Nephron progenitor cell (in vitro differentiated cells): ENCODE results near the gene ZDHHC11B.
"Not testable (repeated sequence)": the region's sequence is repeated elsewhere in the genome, so short reads cannot be mapped to it uniquely, and the experiment has no call there.

Source experiments
- DNase-seq: peaks from one replicate; pipeline ENCODE4 v3.0.0; 2021
- H3K27ac Mint-ChIP-seq: 2 replicates; pipeline ENCODE4 v1.8.0; 2021; ENCODE audit warnings: mild to moderate bottlenecking, moderate library complexity, mixed read lengths
- H3K27me3 Mint-ChIP-seq: 2 replicates; pipeline ENCODE4 v1.8.0; 2021; ENCODE audit warnings: mild to moderate bottlenecking, low read depth, mixed read lengths; ENCODE audit not compliant: poor library complexity
- H3K36me3 Mint-ChIP-seq: 2 replicates; pipeline ENCODE4 v1.8.0; 2021; ENCODE audit warnings: low read depth, mixed read lengths
- H3K4me1 Mint-ChIP-seq: 2 replicates; pipeline ENCODE4 v1.8.0; 2021; ENCODE audit warnings: mixed read lengths
- H3K4me3 Mint-ChIP-seq: 2 replicates; pipeline ENCODE4 v1.8.0; 2021; ENCODE audit warnings: mild to moderate bottlenecking, moderate library complexity, mixed read lengths
- H3K9me3 Mint-ChIP-seq: 2 replicates; pipeline ENCODE4 v1.8.0; 2021; ENCODE audit warnings: mild to moderate bottlenecking, moderate library complexity, mixed read lengths
- CTCF ChIP-seq: fragments of 200-600 bp; sonication (generic); IDR thresholded peaks from 2 replicates; pipeline ENCODE4 v1.5.0; 2021; ENCODE audit warnings: antibody characterized with exemption

ZDHHC11B gene

DNA sequence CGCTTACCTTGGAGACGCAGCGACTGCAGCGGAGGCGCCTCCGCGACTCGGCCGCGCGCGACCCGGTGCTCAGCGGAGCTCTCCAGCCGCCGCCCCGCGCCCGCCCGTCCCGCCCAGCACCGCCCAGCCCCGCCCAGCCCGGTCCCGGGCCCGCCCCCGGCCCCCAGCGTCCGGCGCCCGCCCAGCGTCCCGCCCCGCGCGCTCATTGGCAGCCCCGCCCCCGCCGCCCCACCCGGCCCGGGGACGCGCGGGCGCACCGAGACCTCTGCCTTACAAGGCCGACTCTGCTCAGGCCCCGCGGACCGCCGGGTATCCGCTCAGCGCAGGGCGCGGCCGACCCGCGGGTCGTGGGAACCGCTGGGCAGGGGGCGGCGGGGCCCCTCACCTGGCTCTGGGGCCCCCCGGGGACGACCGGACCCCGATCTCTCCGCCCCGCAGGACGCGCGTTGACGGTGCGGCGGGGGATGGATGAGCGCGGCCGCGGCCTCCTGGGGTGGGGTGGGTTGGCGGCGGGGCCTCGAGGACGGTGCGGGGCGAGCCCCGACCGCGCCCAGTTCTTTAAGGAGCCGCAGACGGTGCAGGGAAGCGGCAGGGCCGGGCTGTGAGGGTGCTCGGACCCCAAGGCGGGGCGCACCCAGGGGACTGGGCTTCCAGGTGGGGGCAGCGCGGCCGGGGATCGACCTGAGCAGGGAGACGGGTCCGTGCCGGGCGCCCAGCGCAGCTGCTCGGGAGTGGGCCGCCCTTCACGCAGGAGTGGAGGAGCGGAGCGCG, 91.1 kb downstream of the ZDHHC11B start, which contains the start of gene TPPP:
TSS of gene TPPP (minus strand) at position 82 of the 771 bp plus-strand sequence. CDS start 15,292 bp downstream, outside the sequence.
- not testable (repeated sequence) for H3K36me3 Mint-ChIP-seq, H3K4me1 Mint-ChIP-seq, H3K27ac Mint-ChIP-seq
- peak within 1 kb of the TSS; percentile 65 for H3K4me3 Mint-ChIP-seq
- peaks cover 13% of the 10 kb centered on the region for H3K9me3 Mint-ChIP-seq
- DNase-seq, result peak; percentile 90
- peaks cover 21% of the 10 kb centered on the region for H3K27me3 Mint-ChIP-seq

- not testable (repeated sequence) for H3K36me3 Mint-ChIP-seq, H3K4me1 Mint-ChIP-seq, H3K27ac Mint-ChIP-seq, H3K9me3 Mint-ChIP-seq, DNase-seq
- Mint-ChIP-seq H3K4me3 (peak overlapping the region; percentile 65), H3K27me3 (peaks cover 14% of the 10 kb centered on the region)
Measured at GRCh38 chr5:692529-693041, 91.9 kb downstream of the ZDHHC11B start.

DNA sequence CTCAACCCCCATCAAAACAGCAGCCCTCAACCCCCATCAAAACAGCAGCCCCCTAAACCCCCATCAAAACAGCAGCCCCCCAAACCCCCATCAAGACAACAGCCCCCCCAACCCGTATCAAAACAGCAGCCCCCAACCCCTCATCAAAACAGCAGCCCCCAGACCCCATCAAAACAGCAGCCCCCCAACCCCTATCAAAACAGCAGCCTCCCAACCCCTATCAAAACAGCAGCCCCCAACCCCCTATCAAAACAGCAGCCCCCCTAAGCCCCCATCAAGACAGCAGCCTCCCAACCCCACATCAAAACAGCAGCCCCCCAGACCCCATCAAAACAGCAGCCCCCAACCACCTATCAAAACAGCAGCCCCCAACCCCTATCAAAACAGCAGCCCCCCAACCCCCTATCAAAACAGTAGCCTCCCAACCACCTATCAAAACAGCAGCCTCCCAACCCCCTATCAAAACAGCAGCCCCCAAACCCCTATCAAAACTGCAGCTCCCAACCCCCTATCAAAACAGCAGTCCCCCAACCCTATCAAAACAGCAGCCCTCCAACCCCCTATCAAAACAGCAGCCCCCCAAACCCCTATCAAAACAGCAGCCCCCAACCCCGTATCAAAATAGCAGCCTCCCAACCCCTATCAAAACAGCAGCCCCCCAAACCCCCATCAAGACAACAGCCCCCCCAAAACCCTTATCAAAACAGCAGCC, 92.6 kb downstream of the ZDHHC11B start:
- Mint-ChIP-seq H3K4me1 (no peaks in the 10 kb centered on the region), H3K27ac (no peak overlapping the region), H3K9me3 (peaks cover 4% of the 10 kb centered on the region), H3K4me3 (peak overlapping the region; percentile 65), H3K27me3 (peaks cover 10% of the 10 kb centered on the region), H3K36me3 (peaks cover 4% of the 10 kb centered on the region)
- no peak for DNase-seq
- no peak for TF ChIP-seq CTCF

DNA sequence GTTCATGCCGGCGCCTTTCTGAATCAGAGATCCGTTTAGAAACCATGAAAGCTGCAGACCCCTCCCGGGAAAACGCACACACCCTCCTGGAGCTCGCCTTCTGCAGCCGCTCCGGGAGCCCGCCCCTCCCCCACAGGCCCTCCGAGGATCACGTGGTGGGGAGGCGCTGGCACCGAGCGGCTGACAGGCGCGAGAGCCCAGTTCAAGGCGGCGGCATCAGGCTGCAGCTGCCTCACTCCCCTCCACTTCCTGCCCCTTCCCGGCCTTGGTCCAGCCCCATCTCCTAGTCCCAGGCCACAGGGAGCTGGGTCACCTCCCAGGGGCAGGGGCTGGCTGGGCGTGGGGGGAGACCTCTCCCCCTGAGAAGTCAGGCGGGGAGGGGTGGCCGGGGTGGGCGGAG, 93.5 kb downstream of the ZDHHC11B start:
- H3K27ac Mint-ChIP-seq, DNase-seq, H3K9me3 Mint-ChIP-seq, H3K36me3 Mint-ChIP-seq, H3K4me1 Mint-ChIP-seq, H3K4me3 Mint-ChIP-seq: not testable (repeated sequence)
- H3K27me3 Mint-ChIP-seq, result peaks cover 13% of the 10 kb centered on the region

DNA sequence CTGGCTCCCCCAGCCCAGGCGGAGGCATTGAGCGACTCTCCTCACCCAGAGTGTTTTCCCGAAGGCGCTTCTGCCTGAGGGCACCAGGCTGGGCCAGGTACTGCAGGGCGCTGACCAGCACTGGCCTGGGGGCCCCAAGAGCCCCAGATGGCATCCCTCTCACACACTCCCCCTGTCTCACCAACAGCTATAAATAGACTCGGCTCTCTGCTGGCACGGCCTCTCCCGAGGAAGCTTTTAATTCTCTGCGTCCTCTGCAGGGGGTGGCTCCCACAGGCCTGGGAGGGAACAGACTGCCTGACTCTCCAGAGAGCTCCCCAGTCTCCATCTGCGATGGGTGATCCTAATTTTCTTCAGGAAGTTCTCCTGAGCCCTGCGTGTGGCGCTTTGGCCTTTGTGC, 94.2 kb downstream of the ZDHHC11B start:
- H3K36me3 Mint-ChIP-seq, result not testable (repeated sequence)

DNA sequence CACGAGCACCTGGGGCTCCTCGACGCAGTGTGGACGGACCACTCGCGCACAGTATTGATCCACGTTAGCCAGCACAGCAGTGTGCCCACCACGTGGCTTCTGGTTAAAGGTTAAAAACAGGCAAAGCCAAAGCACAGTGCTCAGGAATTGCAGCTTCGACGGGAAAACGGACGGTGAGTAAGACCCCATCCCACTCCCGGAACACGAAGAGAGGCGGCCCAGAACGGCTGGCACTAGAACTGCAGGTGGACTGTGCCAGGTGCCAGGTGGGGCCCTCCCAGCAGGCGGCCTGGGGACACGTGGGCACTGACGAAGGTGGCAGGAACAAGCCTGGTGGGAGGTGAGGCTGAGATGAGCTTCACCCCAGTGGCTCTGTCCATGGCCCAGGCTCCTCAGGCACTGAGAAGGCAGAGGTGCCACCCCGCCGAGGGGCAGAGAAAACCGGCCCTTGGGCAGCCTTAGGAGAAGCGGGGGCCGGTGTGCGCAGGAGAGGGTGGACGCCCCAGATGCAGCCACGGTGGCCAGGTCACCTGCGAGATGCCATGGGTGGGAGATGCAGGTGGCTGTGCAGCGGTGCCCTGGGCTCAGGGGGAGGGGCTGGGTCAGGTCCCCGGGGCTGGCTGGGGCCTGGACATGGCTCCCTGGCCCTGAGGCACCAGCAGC, 96.0 kb downstream of the ZDHHC11B start:
- DNase-seq, H3K36me3 Mint-ChIP-seq, H3K4me1 Mint-ChIP-seq, H3K4me3 Mint-ChIP-seq, H3K9me3 Mint-ChIP-seq, H3K27ac Mint-ChIP-seq: not testable (repeated sequence)
- peaks cover 32% of the 10 kb centered on the region for H3K27me3 Mint-ChIP-seq

More for the DNA sequence above, 94.2 kb downstream of the ZDHHC11B start:
- not testable (repeated sequence) for H3K4me3 Mint-ChIP-seq, DNase-seq, H3K4me1 Mint-ChIP-seq, H3K9me3 Mint-ChIP-seq, H3K27ac Mint-ChIP-seq
- peaks cover 21% of the 10 kb centered on the region for H3K27me3 Mint-ChIP-seq

DNA sequence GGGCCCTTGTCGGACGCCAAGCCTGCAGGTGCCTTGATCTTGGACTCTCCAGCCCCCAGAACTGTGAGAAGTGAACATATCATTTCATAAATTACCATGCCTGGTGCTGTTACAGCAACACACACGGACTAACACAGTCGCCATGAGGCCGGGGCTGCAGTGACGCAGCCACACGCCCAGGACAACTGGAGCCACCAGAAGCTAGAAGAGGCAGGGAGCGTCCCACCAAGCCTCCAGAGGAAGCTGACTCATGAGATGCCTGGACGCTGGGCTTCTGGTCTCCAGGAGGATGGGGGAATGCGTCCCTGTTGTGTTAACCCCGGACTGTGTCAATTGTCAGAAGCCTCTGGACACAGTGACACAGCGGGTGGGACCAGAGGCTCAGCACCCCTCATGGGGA, 97.6 kb downstream of the ZDHHC11B start:
- H3K9me3 Mint-ChIP-seq, H3K36me3 Mint-ChIP-seq, DNase-seq, H3K4me3 Mint-ChIP-seq, H3K27ac Mint-ChIP-seq, H3K4me1 Mint-ChIP-seq: not testable (repeated sequence)
- H3K27me3 Mint-ChIP-seq, result peaks cover 24% of the 10 kb centered on the region

- H3K36me3 Mint-ChIP-seq, DNase-seq, H3K9me3 Mint-ChIP-seq, H3K4me3 Mint-ChIP-seq, H3K4me1 Mint-ChIP-seq, H3K27ac Mint-ChIP-seq: not testable (repeated sequence)
- H3K27me3 Mint-ChIP-seq, result peaks cover 23% of the 10 kb centered on the region
Measured at GRCh38 chr5:686172-686523, 98.4 kb downstream of the ZDHHC11B start.
